PFSK-1 (cell line): ENCODE data around the gene PTPRQ.

Experiments
- FOXP2 ChIP-seq: optimal IDR thresholded peaks from 2 replicates; pipeline ENCODE3; 2011; ENCODE audit warnings: borderline replicate concordance, control low read depth, inconsistent platforms; ENCODE audit not compliant: insufficient read depth; ENCODE audit errors: extremely low read length, extremely low read depth
- POLR2AphosphoS5 ChIP-seq: IDR thresholded peaks from 2 replicates; pipeline ENCODE4 v1.6.1; 2012; ENCODE audit warnings: low read depth, mild to moderate bottlenecking, control low read depth, low read length, moderate library complexity
- SIN3A ChIP-seq: IDR thresholded peaks from 2 replicates; pipeline ENCODE4 v1.6.1; 2012; ENCODE audit warnings: mild to moderate bottlenecking, low read length, moderate library complexity, borderline replicate concordance; ENCODE audit not compliant: insufficient read depth
- TAF1 ChIP-seq: IDR thresholded peaks from 2 replicates; pipeline ENCODE4 v1.6.1; 2012; ENCODE audit warnings: low read length, control low read depth, borderline replicate concordance; ENCODE audit not compliant: insufficient read depth
- TF ChIP-seq, protein P1 (sequence below), 2 experiments: IDR thresholded peaks; 2 replicates each; pipeline versions ENCODE4 v1.6.1 to v1.8.0; 2011 to 2012; ENCODE audit warnings: low read depth in 2 of 2, low read length in 2 of 2, control low read depth in 1 of 2, inconsistent platforms in 1 of 2, mild to moderate bottlenecking in 1 of 2, moderate library complexity in 1 of 2; ENCODE audit not compliant: insufficient read depth in 1 of 2

PTPRQ gene

DNA sequence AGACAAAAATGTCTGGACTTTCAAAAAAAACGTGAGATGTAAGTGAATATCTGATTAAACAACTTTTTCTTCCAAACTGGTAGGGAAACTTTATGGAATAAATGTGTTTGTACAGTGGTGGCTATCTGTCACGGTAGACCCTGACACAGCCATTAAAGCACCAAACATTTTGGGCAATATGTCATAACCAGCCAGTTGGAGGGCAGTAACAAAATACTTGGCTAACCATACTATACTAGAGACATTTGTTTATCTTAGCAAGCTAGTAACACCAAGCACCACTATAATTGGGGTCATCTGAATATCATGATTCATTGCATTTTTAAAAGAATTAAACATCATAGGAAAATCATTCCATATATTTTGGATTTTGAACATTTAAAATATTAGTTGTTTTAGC lies 257.4 kb downstream of the PTPRQ start:
- no peak for TF ChIP-seq SIN3A
- TF ChIP-seq FOXP2 = no peak
- no peak for TF ChIP-seq POLR2AphosphoS5
- no peak for TF ChIP-seq TAF1
- TF ChIP-seq, protein P1, sequence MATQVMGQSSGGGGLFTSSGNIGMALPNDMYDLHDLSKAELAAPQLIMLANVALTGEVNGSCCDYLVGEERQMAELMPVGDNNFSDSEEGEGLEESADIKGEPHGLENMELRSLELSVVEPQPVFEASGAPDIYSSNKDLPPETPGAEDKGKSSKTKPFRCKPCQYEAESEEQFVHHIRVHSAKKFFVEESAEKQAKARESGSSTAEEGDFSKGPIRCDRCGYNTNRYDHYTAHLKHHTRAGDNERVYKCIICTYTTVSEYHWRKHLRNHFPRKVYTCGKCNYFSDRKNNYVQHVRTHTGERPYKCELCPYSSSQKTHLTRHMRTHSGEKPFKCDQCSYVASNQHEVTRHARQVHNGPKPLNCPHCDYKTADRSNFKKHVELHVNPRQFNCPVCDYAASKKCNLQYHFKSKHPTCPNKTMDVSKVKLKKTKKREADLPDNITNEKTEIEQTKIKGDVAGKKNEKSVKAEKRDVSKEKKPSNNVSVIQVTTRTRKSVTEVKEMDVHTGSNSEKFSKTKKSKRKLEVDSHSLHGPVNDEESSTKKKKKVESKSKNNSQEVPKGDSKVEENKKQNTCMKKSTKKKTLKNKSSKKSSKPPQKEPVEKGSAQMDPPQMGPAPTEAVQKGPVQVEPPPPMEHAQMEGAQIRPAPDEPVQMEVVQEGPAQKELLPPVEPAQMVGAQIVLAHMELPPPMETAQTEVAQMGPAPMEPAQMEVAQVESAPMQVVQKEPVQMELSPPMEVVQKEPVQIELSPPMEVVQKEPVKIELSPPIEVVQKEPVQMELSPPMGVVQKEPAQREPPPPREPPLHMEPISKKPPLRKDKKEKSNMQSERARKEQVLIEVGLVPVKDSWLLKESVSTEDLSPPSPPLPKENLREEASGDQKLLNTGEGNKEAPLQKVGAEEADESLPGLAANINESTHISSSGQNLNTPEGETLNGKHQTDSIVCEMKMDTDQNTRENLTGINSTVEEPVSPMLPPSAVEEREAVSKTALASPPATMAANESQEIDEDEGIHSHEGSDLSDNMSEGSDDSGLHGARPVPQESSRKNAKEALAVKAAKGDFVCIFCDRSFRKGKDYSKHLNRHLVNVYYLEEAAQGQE (IDR thresholded peaks at IDR 0.05; ENCODE audit: insufficient read depth in 1 of 2, low read depth in 2 of 2, low read length in 2 of 2) = no peak

DNA sequence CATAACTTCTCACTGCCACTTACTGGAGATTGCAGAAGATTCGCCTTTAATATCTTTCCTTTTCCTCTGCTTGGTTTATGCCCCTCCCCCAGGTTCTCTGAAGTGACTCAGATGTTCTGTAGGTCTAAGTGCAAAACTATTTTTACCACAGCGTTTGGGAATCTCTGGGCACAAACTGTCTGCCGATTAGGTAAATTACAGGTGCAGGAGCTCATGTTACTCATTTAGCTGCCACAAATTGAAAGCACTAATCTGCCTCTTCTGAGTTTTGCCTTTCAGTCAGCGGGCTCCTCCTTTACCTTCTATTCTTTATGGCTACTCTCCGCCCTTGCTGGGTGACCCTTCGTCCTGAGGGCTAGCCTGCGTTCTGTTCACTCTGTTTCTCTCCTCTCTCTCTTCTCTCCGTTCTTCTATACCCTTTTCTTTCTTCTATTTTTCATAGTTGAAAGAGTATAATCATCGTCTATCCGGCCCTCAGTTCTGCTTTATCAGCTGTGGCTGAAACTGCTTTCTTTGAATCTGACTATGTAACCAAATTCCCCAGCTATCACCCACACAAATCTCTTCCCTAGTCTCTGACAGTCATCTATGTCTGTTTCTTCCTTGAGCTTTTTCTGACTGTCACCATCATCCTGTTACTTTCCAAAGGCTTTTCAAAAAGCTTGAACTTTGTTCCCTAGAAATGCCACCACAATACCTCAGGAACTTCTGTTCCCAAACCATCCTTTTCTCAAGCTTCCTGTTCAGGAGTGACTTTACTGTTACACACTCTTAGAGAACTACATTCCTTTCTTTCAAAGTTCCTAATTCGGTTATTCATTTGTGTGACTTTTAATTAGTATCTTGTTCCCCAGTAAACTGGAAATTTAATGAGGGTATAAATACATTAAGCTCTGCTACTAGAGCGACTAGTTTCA lies 259.1 kb downstream of the PTPRQ start:
- TF ChIP-seq POLR2AphosphoS5 (no peak), FOXP2 (no peak), SIN3A (no peak), TAF1 (no peak)
- TF ChIP-seq, protein P1 (IDR thresholded peaks at IDR 0.05; ENCODE audit: insufficient read depth in 1 of 2, low read depth in 2 of 2, low read length in 2 of 2) = no peak

DNA sequence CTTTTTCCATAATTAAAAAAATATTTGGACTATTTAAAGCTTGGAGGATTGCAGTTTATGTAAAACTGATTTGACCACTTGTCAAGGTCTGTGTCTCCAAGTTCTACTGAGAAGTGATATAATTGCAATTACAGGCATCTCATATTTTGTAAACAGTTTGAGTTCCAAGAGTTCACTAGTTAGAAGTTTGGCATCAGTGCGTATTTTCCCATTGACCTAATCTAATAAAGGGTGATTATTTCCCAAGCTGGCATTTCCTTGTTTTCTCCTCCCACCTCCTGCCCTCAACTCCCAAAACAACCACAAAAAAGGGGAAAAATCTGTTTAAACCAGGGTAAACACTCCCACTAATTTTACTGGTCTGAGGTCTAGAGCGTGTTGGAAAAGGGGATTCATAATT lies 260.4 kb downstream of the PTPRQ start:
- no peak for TF ChIP-seq TAF1
- TF ChIP-seq SIN3A = no peak
- no peak for TF ChIP-seq FOXP2
- TF ChIP-seq POLR2AphosphoS5 = no peak
- TF ChIP-seq, protein P1 (IDR thresholded peaks at IDR 0.05; ENCODE audit: insufficient read depth in 1 of 2, low read depth in 2 of 2, low read length in 2 of 2) = no peak

DNA sequence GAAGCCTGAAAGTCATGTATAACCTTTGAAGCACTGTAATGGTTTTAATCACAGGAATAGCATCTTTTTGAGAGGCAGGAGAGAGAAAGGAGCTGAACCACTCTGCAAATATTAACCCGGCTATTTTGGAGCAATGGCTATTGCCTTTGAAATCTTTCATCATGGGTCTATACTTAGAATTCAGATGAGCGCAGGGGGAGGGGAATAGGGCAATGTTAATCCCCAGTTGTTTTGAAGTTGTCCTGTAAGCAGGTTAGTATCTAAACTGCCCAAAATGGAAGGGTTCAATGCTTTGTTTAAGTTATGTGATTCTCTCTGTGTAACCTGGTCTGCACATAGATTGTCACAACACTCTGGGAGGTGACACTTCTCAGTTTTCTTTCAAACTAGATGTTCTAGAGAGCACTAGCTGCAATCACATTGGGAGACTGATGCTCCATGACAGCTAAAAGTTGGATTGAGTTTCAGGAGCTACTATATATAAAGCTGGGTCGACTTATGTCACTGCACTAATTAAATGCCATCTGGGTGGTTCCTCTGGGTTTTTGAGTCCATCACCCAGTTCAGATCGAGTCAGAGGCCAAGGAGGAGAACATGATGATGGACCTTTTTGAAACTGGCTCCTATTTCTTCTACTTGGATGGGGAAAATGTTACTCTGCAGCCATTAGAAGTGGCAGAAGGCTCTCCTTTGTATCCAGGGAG lies 263.2 kb downstream of the PTPRQ start, which contains the start of gene MYF6:
MYF6 (plus strand) TSS at position 509 of the 704 bp plus-strand sequence; CDS start at position 595, 86 bp downstream.
- TF ChIP-seq, protein P1 (IDR thresholded peaks at IDR 0.05; ENCODE audit: insufficient read depth in 1 of 2, low read depth in 2 of 2, low read length in 2 of 2) = no peak
- no peak for TF ChIP-seq FOXP2
- TF ChIP-seq POLR2AphosphoS5 = no peak
- no peak for TF ChIP-seq TAF1
- TF ChIP-seq SIN3A = no peak
